Measurements from ENCODE around the gene RBM18. TPM values are rescaled to one million over a fixed set of nuclear protein-coding genes. Genes with fewer than 3 reads are reported as not detected.

RBM18 gene
- total RNA-seq, 2 donors from 2014 or later: 4.6 to 5.4 TPM

- TF ChIP-seq POLR2A (IDR thresholded peaks at IDR 0.05) (no peak), CTCF (IDR thresholded peaks at IDR 0.05) (no peak)
- 73 to 89% methylated on average over 1 of the region's 1 CpG for WGBS, 2 donors
- H3K36me3 ChIP-seq (replicated peaks in 1 of 2; ENCODE audit: insufficient read depth in 1 of 2, low read depth in 2 of 2): peaks cover 4 to 7% of the 10 kb centered on the region in 2 donors
- no peak overlapping the region for H3K4me3 ChIP-seq
- no peaks in the 10 kb centered on the region for H3K9me3 ChIP-seq
- no peak overlapping the region for H3K27ac ChIP-seq
- DNase-seq (no peak), ATAC-seq (no peak)
- intact Hi-C loops (cut with DNase I): no loop called here
- H3K27me3 ChIP-seq: no peaks in the 10 kb centered on the region
- H3K4me1 ChIP-seq: peaks cover 4% of the 10 kb centered on the region
Observed at GRCh38 chr9:122287214-122287720, 22.6 kb upstream of the RBM18 start.

- WGBS, 2 donors: 74 to 81% methylated on average over 1 of the region's 1 CpG
- TF ChIP-seq CTCF (IDR thresholded peaks at IDR 0.05): no peak
- no peak for TF ChIP-seq POLR2A (IDR thresholded peaks at IDR 0.05)
- no peak overlapping the region for H3K27ac ChIP-seq
- H3K4me3 ChIP-seq: no peak overlapping the region
- peaks cover 4 to 7% of the 10 kb centered on the region in 2 donors for H3K36me3 ChIP-seq (replicated peaks in 1 of 2; ENCODE audit: insufficient read depth in 1 of 2, low read depth in 2 of 2)
- peaks cover 3% of the 10 kb centered on the region for H3K4me1 ChIP-seq
- ATAC-seq (no peak), DNase-seq (no peak)
- H3K9me3 ChIP-seq: no peaks in the 10 kb centered on the region
- intact Hi-C loops (cut with DNase I): no loop called here
- no peaks in the 10 kb centered on the region for H3K27me3 ChIP-seq
Observed at GRCh38 chr9:122286764-122287163, 22.1 kb upstream of the RBM18 start.

- no peaks in the 10 kb centered on the region for H3K4me1 ChIP-seq
- H3K27me3 ChIP-seq: no peaks in the 10 kb centered on the region
- no peak overlapping the region for H3K27ac ChIP-seq
- 92 to 93% methylated on average over 5 of the region's 5 CpGs for WGBS, 2 donors
- no peaks in the 10 kb centered on the region for H3K9me3 ChIP-seq
- TF ChIP-seq POLR2A (IDR thresholded peaks at IDR 0.05): no peak
- TF ChIP-seq CTCF (IDR thresholded peaks at IDR 0.05): no peak
- H3K36me3 ChIP-seq (replicated peaks in 1 of 2; ENCODE audit: insufficient read depth in 1 of 2, low read depth in 2 of 2): peaks cover 2 to 7% of the 10 kb centered on the region in 2 donors
- H3K4me3 ChIP-seq: no peak overlapping the region
- DNase-seq (no peak), ATAC-seq (no peak)
- intact Hi-C loops (cut with DNase I): no loop called here
Observed at GRCh38 chr9:122281368-122281767, 16.7 kb upstream of the RBM18 start.

- Histone ChIP-seq H3K4me3 (no peak overlapping the region), H3K27ac (no peak overlapping the region), H3K9me3 (no peaks in the 10 kb centered on the region), H3K4me1 (no peaks in the 10 kb centered on the region), H3K27me3 (no peaks in the 10 kb centered on the region), H3K36me3 (replicated peaks in 1 of 2; ENCODE audit: insufficient read depth in 1 of 2, low read depth in 2 of 2) (peaks cover 0 to 5% of the 10 kb centered on the region in 2 donors)
- DNase-seq (no peak), ATAC-seq (no peak)
- TF ChIP-seq CTCF (IDR thresholded peaks at IDR 0.05) (no peak), POLR2A (IDR thresholded peaks at IDR 0.05) (no peak)
- WGBS, 2 donors: 97 to 99% methylated on average over 10 of the region's 10 CpGs
- intact Hi-C loops (cut with DNase I): no loop called here
Observed at GRCh38 chr9:122277285-122277897, 12.8 kb upstream of the RBM18 start.

GRCh38 chr9:122276096-122276495 lies 11.5 kb upstream of the RBM18 start:
- peaks cover 0 to 7% of the 10 kb centered on the region in 2 donors for H3K36me3 ChIP-seq (replicated peaks in 1 of 2; ENCODE audit: insufficient read depth in 1 of 2, low read depth in 2 of 2)
- intact Hi-C loops (cut with DNase I): no loop called here
- no peaks in the 10 kb centered on the region for H3K27me3 ChIP-seq
- no peak overlapping the region for H3K27ac ChIP-seq
- no peak overlapping the region for H3K4me3 ChIP-seq
- no peaks in the 10 kb centered on the region for H3K9me3 ChIP-seq
- WGBS, 2 donors: 91 to 93% methylated on average over 7 of the region's 7 CpGs
- H3K4me1 ChIP-seq: no peaks in the 10 kb centered on the region
- ATAC-seq: no peak
- DNase-seq: no peak
- no peak for TF ChIP-seq CTCF (IDR thresholded peaks at IDR 0.05)
- no peak for TF ChIP-seq POLR2A (IDR thresholded peaks at IDR 0.05)
